T47D (cell line): ENCODE measurements around the gene MRPL45.

ENCODE experiments used
- DNase-seq, 2 experiments: peaks; one replicate each; pipeline versions ENCODE4 v3.0.0 to v3.0.0-alpha.2; 2011 to 2012; ENCODE audit warnings: low read depth in 1 of 2, low spot score in 1 of 2
- JUND ChIP-seq: IDR thresholded peaks from 2 replicates; pipeline ENCODE4 v1.6.1; 2012; ENCODE audit warnings: low read depth
- in situ Hi-C: cut with HindIII; loops from 2 replicates; pipeline ENCODE4 v1.10.0; 2016; ENCODE audit warnings: low sequenced_read_pairs, low pct_unique_long_range_greater_than_20kb

Gene MRPL45

GRCh38 chr17:38343608-38344419 is 46.8 kb downstream of the MRPL45 start, which contains the start of gene GPR179:
GPR179 (minus strand) TSS chr17:38343956; CDS start chr17:38343789, 167 bp downstream.
- in situ Hi-C loops = no loop called here
- TF ChIP-seq JUND = no peak

GRCh38 chr17:38344420-38344745 is 47.4 kb downstream of the MRPL45 start:
- no peak for TF ChIP-seq JUND
- no peak for DNase-seq
- in situ Hi-C loops = no loop called here

More at GRCh38 chr17:38343608-38344419, 46.8 kb downstream of the MRPL45 start, which contains the start of gene GPR179:
- DNase-seq = no peak

GRCh38 chr17:38345743-38346142 is 48.8 kb downstream of the MRPL45 start:
- no peak for TF ChIP-seq JUND
- in situ Hi-C loops = no loop called here

GRCh38 chr17:38349097-38349730 is 52.2 kb downstream of the MRPL45 start:
- peak; percentile 66 to 90 for DNase-seq
- no peak for TF ChIP-seq JUND
- in situ Hi-C loops = no loop called here

More at GRCh38 chr17:38345743-38346142, 48.8 kb downstream of the MRPL45 start:
- no peak for DNase-seq

GRCh38 chr17:38350035-38350434 is 53.1 kb downstream of the MRPL45 start:
- in situ Hi-C loops = no loop called here
- TF ChIP-seq JUND = no peak
- DNase-seq = no peak

- no peak for TF ChIP-seq JUND
- peak; percentile 95 to 97 for DNase-seq
- in situ Hi-C loops = no loop called here
Measured at GRCh38 chr17:38351412-38352222, 54.6 kb downstream of the MRPL45 start, which contains the start of gene SOCS7. SOCS7 (plus strand) TSS chr17:38351844; CDS start chr17:38352053, 209 bp downstream.

GRCh38 chr17:38352245-38353085 is 55.5 kb downstream of the MRPL45 start:
- TF ChIP-seq JUND = no peak
- peak in 1 of 2 experiments; percentile 38 for DNase-seq
- in situ Hi-C loops = no loop called here

- in situ Hi-C loops = no loop called here
- no peak for DNase-seq
- TF ChIP-seq JUND = no peak
Measured at GRCh38 chr17:38353086-38353604, 56.2 kb downstream of the MRPL45 start.

- in situ Hi-C loops = no loop called here
- TF ChIP-seq JUND = no peak
- DNase-seq = no peak
Measured at GRCh38 chr17:38353668-38354067, 56.7 kb downstream of the MRPL45 start.

GRCh38 chr17:38354466-38354865 is 57.5 kb downstream of the MRPL45 start:
- in situ Hi-C loops = no loop called here
- no peak for TF ChIP-seq JUND
- no peak for DNase-seq

GRCh38 chr17:38355251-38355650 is 58.3 kb downstream of the MRPL45 start:
- in situ Hi-C loops = no loop called here
- TF ChIP-seq JUND = no peak

GRCh38 chr17:38357486-38358123 is 60.6 kb downstream of the MRPL45 start:
- in situ Hi-C loops = no loop called here
- no peak for TF ChIP-seq JUND
- DNase-seq = no peak

More at GRCh38 chr17:38355251-38355650, 58.3 kb downstream of the MRPL45 start:
- DNase-seq = no peak
